HEK293T (cell line): ENCODE measurements around the gene BPIFB2.

Source experiments
- BHLHE40 ChIP-seq: fragments of 450-650 bp; IDR thresholded peaks from 2 replicates; pipeline ENCODE4 v1.6.1; 2016; ENCODE audit warnings: mild to moderate bottlenecking, moderate library complexity, borderline replicate concordance
- ELF4 ChIP-seq: fragments of 450-650 bp; IDR thresholded peaks from 2 replicates; pipeline ENCODE4 v1.6.1; 2017; ENCODE audit warnings: antibody characterized with exemption
- FOXA1 ChIP-seq: fragments of 450-650 bp; IDR thresholded peaks from 2 replicates; pipeline ENCODE4 v1.6.1; 2016; ENCODE audit warnings: mild to moderate bottlenecking
- FOXK2 ChIP-seq: fragments of 450-650 bp; IDR thresholded peaks from 2 replicates; pipeline ENCODE4 v1.6.1; 2016; ENCODE audit warnings: mild to moderate bottlenecking
- FOXM1 ChIP-seq: fragments of 450-650 bp; IDR thresholded peaks from 2 replicates; pipeline ENCODE4 v1.6.1; 2017; ENCODE audit warnings: mild to moderate bottlenecking, borderline replicate concordance
- HDGF ChIP-seq: fragments of 450-650 bp; IDR thresholded peaks from 2 replicates; pipeline ENCODE4 v1.6.1; 2017; ENCODE audit warnings: antibody characterized with exemption, borderline replicate concordance
- NFRKB ChIP-seq: fragments of 450-650 bp; IDR thresholded peaks from 2 replicates; pipeline ENCODE4 v1.6.1; 2016; ENCODE audit warnings: mild to moderate bottlenecking, moderate library complexity
- SP1 ChIP-seq: fragments of 450-650 bp; IDR thresholded peaks from 2 replicates; pipeline ENCODE4 v1.6.1; 2017
- SUZ12 ChIP-seq: fragments of 450-650 bp; IDR thresholded peaks from 2 replicates; pipeline ENCODE4 v1.6.1; 2016; ENCODE audit warnings: mild to moderate bottlenecking
- TARDBP ChIP-seq: fragments of 450-650 bp; IDR thresholded peaks from 2 replicates; pipeline ENCODE4 v1.6.1; 2016

DNA sequence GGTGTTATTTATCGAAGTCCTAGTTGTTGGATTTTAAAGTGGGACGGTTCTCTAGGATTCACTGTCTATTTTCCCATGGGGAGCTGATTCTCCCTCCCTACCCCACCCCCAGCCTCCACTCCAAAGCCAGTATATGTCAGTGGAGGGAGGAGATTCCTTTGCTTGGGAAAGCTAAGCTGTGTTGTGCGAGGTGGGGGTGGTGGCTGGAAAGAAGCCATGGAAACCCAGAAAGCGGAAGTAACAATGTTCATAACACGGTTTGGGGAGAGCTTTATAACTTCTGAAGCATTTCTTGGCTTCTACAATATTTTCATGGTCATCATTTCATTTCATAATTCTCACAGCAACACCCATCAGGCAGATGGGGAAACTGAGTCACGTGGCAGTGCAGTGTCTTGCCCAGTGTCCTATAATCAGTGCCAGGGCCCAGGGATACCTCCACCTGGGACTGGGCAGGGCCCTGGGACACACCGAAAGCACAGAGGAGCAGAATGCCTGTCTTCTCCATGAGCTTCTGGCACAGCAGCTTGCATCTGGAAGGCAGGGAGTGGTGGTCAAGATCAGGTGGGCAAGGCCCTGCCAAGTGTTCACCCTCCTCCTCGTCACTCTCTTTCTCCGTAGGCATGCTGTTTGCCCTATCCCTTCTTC, 7.8 kb upstream of the BPIFB2 start:
- TF ChIP-seq FOXM1 = no peak
- TF ChIP-seq ELF4 = no peak
- no peak for TF ChIP-seq NFRKB
- TF ChIP-seq FOXK2 = no peak
- TF ChIP-seq FOXA1 = no peak
- no peak for TF ChIP-seq TARDBP
- no peak for TF ChIP-seq SP1
- TF ChIP-seq HDGF = no peak
- no peak for TF ChIP-seq SUZ12
- TF ChIP-seq BHLHE40 = no peak
